Midbrain (tissue), 1 donor: ENCODE data around the gene AKT1.
"Not testable (repeated sequence)": the region's sequence is repeated elsewhere in the genome, so short reads cannot be mapped to it uniquely, and the experiment has no call there.

Source experiments
- DNase-seq: peaks from one replicate; lab custom pipeline; 2025; lab: John Stamatoyannopoulos, UW

Gene AKT1

DNA sequence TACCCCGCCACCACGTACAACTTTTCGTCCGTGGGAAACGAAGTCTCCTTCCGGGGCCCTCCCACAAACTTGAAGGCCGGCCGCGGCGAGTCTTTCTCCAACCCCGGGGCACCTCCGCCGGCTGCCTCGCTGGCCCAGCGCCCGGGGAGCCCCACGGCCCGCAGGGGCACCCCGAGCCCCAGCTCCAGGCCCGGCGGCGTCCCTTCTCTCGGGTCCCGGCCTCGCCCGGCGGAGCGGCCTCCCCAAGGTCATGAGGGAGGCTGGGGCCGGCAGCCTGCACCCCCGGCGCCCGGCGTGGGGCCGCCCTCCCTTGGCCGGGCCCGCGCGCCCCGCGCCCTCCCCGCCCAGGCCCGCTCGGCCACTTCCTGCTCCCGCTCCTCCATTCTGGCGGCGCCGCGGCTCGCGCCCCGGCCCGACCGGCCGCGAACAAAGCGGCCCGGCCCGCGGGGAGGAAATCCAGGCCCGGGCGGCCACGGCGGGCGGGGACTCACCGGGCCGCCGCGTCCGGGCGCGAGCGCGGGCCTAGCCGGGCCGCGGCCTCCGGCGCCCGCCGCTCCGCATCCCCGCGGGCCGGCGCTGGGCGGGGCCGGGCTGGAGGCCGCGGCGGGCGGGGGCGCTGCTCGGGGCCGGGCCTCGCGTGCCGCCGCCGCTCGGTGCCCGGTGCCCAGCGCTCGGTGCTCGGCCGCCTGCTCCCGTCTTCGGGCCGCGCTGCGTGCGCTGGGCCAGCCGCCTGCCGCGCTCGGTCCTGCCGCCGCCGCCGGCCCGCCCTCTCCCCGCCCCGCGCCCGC is at the start of gene AKT1:
AKT1 (minus strand) TSS at position 756 of the 788 bp plus-strand sequence. CDS start 3,105 bp downstream, outside the sequence.
- no peak for DNase-seq

DNA sequence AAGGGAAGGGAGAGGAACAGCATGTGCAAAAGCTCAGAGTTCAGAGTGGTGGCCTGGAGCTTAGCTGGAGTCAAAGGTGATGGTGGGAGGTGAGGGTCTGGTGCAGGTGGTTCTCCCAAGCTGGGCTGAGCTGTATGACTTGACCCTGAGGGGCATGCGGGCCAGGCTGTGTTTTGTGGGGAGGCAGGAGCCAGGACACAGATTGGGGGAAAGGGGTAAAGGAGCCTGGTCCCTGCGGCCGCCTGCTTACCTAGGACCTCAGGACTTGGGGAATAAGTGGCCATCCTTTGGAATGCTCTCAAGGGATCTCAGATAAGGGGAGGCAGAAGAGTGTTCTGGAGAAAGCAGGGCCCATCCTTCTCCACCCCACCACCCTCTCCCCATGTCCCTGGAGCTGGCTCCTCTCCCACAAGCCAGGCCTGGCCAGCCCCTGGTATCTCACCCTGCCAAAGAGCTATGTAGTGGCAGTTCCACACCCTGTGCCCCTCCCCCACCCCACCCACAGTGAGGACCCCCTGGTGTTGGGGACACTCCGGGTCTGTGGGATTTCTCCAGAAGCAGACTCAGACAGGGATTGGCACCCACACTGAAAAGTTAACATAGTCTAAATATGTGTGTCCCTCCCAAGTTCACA is 49.6 kb upstream of the AKT1 start:
- DNase-seq = no peak

DNA sequence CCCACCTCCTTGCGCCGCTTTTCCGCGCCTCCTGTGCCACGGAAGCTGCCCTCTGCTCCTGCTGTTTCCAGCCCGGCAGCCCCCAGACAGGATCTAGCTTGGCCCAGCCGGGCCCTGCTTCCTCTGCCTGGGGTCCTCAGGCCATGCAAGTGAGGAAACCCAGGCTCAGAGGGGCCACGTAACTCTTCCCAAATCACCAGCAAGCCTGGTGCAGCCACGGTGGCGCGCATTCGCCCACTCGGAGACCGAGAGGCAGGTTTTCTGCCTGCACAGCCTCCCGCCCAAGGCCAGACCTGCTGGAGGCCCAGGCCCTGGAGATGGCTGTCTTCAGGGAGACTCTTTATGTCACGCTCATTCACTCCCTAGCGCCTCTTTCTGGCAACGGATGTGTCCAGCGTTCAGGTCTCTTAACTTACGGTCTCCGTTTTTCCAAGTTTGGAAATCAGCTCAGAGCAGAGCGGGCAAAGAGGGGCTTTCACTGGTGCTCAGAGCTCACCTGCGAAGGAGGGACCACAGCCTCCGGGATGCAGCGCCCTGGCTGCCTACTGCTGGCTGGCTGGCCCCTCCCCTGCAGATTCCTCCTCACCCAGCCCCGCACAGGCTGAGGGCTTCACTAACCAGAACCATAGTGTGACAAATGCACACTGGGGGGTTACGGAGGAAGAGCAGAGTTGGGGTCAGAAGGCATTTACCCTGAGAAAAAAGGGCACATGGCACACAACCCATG is 48.9 kb upstream of the AKT1 start:
- DNase-seq = no peak

DNA sequence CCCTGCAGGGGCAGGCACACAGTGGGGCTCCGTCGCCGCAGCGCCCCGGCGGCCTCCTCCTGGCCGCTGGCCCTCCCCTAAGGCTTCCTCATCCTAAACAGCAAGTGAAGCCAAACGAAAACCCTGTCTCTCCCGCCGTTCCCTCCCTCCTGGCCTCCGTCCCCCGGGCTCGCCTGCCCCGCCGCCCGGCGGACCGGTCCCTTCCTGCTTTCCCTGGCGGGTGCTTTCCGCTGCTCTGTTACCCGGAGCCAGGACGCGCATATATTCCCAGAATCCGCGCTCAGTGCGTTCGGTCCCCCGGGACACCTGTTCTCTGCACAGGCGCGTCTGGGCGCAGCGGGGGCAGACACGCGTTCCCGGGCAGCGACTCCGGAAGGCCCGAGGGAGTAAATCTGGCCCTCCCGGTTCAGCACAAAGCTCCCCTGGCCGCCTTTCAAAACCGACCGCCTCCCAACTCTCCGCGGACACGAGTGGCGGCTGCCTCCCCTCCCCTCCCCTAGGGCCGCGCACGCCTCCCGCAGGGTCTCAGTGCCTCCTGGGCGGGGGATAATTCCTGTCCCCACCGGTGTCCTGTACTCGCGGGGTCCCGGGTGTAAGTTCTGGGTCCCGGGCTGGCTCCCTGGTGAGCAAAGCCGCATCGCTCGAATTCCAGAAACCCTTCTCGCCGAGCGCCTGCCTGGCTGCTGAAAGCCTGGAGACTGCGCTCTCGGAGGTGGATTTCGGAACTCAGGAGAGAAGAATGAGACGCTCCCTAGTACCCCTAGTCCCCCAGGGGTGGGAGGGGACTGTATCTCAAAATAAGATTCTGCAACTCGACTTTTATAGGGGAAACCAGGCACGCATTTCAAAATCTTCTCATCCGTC is 48.1 kb upstream of the AKT1 start:
- DNase-seq = no peak

DNA sequence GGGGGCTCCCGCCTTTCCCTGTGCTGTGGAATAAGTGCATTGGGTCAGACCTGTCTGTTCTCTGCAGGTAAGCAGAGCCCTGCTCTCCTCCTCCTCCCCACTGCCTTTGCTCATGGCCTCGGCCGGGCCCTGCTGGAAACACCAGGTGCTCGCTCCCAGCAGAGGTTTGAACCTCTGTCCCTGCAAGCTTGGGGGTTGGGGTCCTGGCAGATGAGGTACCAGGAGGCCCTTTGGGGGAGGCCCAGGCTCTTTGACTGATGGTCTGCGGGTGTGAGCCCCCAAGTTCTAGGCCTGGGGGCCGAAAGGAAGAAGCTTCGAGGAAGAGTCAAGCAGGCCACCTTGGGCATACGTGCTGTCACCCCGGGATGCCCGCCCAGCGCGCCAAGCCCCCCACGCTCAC is 47.5 kb upstream of the AKT1 start:
- DNase-seq = no peak

DNA sequence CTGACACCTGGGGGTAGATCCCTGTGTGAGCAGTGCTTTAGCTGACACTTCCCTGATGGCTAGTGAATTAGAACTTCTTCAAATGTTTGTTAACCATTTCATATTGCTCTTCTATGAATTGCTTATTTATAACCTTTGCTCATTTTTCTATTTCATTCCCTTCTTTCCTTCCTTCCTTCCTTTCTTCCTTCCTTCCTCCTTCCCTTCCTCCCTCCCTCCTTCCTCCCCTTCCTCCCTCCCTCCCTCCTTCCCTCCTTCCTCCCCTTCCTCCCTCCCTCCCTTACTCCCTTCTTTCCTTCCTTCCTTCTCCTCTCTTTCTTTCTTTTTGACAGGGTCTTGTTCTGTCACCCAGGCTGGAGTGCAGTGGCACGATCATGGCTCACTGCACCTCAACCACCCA is 46.2 kb upstream of the AKT1 start:
- DNase-seq = no peak

DNA sequence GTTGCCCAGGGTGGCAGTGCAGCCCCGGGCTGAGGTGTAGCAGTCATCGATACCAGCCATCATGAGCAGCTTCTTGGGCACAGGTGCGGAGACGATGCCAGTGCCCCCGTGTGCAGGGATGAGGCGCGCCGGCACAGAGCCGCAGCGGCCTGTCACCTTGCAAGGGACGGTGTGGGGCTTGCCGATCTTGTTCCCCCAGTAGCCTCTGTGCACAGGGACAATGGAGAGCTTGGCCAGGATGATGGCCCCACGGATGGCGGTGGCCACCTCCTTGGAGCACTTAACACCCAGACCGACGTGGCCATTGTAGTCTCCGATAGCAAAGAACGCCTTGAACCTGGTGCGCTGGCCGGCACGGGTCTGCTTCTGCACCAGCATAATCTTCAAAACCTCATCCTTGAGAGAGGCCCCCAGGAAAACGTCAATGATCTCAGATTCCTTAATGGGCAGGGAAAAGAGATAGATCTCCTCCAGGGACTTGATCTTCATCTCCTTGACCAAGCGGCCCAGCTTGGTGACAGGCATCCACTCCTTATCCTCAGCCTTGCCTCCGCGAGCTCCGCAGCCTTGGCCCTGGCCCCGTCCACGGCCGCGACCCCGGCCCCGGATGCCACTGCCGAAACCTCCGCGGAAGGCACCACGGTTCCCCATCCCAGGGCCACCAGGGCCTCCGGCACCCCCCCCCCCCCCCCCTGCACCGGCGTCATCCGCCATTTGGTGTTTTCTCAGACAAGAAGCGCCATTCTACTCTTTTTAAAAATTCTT is 40.8 kb upstream of the AKT1 start:
- DNase-seq = not testable (repeated sequence)

DNA sequence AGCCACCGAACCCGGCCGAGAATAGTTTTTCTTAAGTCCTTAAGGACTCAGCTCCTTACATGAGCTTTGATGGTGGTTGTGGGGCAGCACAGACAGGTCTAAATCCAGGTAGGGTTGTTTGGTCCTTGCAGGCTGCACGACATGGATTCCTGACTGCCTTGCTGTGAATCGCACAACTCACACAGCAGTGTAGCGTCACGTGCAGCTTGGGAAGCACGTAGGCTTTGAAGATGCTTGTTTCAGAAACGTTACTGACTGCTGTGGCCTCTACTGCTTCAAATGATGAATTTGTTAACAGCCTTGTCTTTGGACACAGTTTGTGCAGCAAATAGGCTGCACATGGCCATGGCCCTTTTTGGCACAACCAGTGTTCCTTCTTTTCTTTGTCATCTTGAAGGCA is 35.2 kb upstream of the AKT1 start:
- no peak for DNase-seq

DNA sequence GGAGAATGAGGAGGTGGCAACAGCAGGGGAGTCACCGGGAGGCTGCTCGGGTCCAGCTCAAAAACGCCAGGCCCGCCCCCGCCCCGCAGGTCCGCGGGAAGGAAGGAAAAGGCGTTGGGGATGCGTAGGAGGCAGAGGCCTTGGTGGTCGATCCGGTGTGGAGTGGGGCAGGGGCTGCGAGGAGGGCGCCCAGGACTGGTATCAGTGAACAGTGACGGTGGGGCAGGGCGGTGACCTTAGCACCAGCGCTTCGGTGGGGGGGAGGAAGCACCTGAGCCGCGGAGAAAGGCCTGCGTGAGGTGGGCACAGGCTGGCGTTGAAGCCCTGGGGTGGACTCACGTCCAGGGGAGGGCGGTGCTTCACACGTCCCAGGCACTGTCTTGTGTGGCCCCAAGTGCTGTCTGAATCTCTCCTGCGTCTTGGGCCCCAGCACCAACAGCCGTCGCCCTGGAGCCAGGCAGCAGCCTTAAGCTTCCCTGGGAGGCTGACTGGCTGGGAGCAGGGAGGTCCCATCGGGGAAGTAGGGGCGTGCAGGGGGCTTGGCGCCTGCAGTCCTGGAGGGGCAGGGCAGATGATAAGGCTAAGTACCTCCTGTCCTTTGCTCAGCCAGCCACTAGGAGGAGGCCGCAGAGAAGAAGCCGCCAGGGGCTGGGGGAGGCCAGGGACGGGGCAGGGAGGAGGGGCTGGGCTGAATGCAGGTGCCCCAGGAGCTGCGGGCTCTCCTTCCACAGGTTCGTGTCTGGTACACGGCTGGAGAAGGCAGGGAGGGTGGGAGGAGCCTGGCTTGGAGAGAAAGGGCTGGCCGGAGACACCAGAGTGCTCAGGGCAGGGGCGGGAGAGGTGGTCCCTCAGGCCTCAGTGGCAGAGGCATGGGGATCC is 31.9 kb upstream of the AKT1 start:
- DNase-seq = no peak

DNA sequence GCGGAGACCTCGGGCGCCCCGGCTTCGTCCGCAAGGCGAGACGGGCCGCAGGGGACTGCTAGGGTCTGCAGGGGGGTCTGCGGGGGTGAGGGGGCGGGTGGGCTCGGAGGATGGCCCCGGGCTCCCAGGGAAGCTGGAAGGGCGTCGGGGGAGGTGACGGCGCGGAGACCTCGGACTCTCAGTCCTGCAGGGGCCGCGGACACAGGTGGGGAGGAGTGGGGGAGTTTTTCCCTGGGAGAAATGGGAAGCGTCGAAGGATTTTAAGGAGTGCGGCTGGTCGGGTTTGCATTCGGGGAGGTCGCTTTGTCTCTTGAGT is 31.3 kb upstream of the AKT1 start:
- DNase-seq = no peak

DNA sequence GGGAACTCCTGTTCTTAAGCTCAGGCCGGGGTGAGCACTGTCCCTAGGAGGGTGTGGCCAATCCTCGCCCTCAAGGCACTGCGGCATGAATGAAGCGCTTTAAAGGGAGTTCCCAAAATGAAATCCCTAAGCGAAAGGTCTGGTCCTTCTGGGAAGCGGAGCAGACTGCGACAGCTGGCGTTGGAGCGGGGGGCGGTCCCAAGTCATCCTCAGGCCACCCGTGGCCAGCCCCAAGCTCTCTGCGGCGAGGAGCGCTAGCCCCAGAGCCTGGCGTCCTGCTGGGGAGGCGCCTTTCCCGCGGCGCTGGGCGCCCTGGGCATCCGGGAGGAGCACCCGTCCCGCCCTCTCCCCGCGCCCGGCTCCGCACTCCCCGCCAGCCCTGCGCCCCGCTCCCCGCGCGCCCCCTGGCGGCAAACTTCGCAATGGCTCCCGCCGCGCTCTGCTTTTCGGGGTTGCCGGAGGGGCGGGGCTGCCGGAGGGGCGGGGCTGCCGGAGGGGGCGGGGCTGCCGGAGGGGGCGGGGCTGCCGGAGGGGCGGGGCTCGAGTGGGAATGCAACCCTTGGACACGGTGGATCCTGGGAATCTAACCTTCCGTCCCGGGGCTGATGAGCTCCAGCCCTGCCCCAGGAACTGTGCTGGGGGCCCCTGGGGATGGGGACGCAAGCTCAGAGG is 30.8 kb upstream of the AKT1 start:
- DNase-seq = peak; percentile 93

DNA sequence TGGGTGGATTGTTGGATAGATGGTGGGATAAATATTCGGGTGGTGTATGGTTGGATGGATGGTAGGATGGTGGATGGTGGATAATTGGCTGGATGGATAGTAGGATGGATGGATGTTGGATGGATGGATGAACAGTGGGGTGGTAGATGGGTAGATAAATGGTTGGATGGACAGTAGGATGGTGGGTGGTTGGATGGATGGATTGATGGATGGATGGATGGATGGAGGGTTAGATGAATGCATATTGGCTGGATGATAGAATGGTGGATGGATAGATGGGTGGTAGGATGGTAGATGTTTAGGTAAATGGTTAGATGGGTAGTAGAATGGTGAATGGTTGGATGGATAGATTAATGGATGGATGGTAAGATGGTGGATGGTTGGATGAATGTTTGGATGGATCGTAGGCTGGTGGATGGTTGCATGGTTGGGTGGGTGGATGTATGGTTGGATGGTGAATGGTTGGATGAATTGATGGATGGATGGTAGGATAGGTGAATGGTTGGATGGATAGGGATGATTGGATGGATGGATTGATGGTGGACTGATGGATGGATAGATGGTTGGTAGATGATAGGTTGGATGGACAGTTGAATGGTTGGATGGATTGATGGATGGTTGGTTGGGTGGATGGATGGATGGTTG is 28.9 kb upstream of the AKT1 start:
- DNase-seq = no peak

DNA sequence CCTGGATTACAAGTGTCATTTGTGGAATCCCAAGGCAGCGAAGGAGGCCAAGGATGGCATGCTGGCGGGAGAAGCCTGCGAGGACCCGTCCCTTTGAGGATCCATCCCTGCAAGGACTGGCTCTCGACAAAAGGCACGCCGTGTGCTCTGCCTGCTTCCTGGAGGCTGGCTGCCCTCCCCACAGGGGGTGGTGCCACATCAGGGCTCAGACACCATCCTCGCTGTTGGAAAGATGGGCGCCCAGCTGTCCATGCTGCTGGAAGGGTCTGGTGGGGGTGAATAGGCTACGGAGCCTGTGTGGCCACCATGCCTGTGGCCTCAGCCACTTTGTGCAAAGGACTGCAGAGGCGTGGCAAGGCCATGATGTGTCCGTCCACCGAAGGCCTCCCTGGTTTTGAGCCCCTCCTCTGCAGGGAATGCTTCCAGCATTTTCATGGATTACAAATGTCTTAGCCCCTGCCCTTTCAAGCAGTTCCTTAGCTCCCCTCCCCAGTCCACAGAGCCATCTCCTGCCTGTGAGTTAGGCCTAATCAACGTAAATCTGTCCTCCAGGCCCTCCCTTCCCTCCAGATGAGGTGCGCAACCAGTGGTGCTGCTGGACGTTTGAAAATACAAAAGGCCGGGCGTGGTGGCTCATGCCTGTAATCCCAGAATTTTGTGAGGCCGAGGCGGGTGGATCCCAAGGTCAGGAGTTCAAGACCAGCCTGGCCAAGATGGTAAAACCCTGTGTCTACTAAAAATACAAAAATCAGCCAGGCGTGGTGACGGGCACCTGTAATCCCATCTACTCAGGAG is 27.5 kb upstream of the AKT1 start:
- DNase-seq = no peak

DNA sequence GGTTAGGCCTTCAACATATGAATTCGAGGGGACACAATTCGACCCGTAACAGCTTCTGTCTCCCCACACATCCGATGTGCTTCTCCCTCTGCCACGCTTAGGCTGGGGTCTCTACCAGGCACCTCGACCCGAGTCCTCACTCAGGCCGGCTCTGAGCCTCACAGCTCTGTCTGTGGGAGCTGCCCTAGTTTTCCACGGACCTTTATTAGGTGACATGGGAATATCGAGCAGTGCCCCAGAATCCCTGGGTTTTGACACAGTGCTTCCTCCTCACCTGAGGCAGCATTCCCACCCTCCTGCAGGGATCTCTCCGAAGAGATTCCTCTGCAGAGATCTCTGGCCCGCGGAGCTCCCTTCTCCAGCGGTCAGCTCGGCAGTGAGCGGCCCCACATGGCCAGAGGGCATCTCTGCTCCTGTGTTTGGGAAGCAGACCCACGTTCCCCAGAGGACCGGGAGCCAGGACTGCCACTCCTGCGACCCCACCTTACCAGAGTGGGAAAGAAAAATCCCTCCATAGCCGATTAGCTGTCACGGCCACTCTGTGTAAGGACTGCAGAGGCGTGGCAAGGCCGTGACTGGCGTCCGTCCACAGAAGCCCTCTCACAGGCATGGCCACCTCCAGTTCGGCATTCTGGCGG is 26.5 kb upstream of the AKT1 start:
- no peak for DNase-seq

DNA sequence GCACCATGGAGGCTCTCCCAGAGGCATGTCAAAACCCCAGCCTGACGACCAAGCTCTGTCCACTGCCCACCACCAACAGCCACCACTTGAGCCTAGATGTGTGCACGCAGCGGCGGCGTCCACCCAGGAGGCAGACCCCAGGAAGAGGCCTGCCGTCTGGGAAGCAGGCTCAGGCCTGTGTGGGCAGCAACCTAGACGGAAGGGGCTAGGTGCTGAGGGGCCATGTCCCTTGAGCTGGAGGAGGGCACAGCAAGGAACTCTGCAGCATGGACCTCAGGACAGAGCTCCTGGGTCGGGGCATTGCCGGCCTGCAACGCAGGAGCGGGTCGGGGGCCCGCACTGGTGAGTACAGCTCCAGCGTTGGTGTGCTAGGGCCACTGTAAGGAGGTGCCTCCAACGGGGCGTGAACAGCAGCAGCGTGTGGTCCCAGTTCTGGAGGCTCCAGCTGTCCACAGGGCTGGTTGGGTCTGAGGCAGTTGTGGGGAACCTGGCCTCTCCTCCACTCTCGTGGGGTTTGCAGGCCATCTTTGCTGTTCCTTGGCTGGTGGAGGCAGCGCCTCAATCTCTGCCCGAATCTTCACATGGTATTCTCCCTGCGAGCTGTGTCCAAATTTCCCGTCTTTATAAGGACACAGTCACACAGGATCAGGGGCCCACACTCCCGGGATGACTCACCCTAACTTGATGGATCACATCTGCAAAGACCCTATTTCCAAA is 25.8 kb upstream of the AKT1 start:
- DNase-seq = no peak

DNA sequence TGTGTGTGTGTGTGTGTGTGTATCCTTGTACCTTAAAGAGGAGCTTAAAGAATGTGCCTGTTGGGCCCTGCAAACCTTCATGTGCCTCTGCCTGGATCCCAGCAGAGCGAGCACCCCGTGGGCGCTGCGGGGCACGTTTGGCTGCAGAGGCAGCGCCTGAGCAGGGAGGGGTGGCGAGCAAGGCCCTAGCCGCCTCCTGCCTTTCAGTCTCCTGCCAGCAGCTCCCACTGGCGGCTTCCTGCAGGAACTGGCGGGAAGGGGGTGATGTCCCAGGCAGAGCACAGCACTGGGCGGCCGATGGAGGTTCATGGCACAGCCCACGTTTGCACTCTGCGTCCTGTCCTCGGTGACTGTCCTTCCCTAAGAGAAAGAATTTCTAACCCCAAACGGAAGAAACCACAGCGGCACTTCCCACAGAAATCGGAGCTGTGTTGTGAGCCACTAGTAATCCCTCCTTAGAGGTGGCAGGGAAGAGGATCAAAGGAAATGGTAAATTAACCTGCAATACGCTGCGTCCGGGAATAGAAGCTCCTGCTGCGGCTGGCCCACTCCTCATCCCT is 25.2 kb upstream of the AKT1 start:
- peak; percentile 42 for DNase-seq

DNA sequence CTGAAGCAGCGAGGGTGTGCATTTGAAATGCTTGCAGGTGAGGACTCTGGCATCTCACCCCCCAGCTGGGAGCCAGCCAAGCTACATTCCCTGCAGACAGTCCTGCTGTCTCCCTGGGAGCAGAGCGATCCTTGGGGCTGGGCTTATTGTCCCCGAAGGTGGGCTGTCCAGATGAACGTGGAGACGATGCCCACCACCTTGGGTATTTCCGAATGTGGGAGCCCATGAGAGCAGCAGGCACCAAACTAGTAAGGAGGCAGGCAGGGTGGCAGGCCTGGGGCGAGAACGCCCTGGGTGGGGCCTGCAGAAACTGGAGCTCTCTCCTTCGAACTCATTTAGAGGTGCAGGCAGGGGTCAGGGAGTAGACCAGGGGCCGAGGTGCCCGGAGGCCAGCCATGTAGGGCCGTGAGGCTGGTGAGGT is 23.8 kb upstream of the AKT1 start:
- no peak for DNase-seq
